ENCODE results near the gene AKR1C4.
"Not testable (repeated sequence)": the region's sequence is repeated elsewhere in the genome, so short reads cannot be mapped to it uniquely, and the experiment has no call there.

AKR1C4 gene

DNA sequence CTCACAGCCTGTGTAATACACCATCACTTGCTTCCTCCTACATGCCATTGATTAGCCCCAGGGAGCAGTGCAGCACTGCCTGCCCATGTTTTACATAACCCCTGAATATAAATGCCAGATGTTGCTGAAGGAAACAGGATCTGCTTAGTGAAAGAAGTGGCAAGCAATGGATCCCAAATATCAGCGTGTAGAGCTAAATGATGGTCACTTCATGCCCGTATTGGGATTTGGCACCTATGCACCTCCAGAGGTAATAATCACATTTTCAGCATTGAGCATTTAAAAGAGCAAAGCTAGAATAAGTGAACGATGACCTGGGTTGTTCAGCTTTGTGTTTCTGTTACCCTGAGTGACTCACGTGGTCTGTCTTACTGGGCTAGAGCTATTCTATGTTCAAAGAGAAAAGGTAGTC lies at the start of gene AKR1C4:
Gene AKR1C4, plus strand, starts transcription at position 136 of the 412 bp plus-strand sequence. Its CDS starts 31 bp downstream, at position 167.
- no peak for DNase-seq (ENCODE audit: low read depth, low spot score)

DNA sequence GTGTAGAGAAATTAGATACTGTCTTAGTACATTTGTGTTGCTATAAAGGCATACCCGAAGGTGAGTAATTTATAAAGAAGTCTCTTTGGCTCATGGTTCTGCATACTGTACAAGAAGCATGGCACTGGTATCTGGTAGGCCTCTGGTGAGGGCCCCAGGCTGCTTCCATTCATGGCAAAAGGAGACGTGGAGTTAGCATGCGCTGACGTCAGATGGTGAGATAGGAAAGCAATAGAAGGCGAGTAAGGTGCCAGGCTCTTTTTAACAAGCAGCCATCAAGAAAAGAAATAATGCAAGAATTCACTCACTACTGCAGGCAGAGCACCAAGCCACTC lies 49.8 kb upstream of the AKR1C4 start:
- no peak for DNase-seq (ENCODE audit: low read depth, low spot score)

DNA sequence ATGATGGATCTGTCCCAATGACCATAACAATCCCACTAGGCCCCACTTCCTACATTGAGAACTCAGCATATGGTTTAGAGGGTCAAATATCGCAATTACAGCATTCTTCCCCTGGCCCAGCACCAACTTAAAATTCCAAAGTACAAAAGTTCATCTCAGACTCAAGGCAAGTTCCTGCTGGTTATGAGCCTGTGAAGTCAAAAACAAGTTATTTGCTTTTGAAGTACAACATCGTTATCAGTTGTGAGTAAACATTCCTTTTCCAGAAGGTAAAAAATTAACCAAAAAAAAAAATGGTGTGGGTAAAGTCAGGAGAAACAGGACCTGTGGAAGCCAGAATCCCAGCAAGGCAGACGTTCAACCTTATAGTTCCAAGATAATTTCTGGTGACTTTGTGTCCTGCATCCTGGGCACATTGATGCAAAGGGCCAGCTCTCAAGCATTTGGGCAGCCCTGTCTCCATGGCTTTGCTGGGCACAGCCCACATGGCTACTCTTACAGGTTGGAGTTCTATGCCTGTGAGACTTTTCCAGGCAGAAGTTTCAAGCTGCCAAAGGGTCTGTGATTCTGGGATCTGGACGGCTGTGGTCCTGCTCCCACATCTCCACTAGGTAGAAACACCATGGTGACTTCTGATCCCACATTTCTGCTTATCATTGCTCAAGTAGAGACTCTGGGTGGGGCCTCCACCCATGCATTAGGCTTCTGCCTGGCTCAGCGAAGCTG lies 49.2 kb upstream of the AKR1C4 start:
- no peak for DNase-seq (ENCODE audit: low read depth, low spot score)

DNA sequence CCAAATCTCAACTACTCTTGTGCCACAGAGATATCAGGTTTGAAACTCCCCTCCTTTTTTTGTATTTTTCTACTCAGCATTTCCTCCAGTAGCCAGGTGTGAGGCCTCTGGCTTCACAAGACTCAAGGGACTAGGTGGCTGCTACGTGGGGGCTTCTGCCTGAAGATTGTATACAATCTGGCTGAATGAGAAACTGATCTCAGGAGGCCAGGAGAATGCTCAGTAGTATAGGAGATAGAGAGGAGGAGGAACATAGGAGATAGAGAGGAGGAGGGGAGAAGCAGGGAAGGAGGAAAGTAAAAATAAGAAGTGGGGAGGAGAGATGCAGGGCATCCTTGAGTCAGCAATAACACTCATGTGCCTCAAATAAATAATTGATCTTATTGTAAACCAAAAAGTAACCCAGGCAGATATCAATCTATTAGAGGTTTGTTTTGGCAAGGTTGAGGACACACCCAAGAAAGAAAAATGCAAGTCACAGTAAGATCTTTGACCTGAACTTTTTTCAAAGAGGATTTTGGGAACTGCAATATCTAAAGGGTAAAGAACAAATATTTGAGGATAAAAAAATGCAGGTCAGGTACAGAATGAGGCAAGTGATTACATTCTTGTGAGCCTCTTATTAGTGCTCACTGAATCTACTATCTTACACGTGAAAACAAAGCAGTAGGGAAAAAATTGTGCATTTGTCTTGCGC lies 48.5 kb upstream of the AKR1C4 start:
- no peak for DNase-seq (ENCODE audit: low read depth, low spot score)

DNA sequence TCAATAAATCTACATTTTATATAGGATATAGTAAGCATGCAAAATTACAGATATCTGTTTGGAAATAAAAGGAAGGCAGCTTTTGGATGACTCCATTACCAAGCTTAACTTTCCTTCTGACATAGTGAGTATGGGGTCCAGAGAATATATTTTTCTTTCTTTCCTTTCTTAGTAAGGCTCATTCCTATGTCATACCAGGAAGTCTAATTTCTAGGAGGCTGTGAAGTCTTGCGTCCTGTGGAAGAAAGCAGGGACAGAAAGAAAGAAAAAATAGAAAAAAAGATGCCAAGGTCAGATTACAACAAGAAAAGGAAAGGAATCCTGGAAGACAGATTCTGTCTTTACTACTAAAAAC lies 48.0 kb upstream of the AKR1C4 start:
- no peak for DNase-seq (ENCODE audit: low read depth, low spot score)

DNA sequence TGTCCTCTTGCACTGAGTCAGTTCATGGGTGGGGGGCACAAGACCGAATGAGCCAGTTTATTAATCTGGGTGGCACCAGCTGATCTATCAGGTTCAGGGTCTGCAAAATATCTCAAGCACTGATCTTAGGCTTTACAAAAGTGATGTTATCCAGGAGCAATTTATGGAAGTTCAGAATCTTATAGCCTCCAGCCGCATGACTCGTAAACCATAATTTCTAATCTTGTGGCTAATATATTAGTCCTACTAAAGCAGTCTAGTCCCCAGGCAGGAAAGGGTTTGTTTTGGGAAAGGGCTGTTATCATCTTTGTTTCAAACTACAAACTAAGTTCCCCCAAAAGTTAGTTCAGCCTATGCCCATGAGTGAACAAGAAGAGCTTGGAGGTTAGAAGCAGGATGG lies 45.6 kb upstream of the AKR1C4 start:
- DNase-seq (ENCODE audit: low read depth, low spot score), result no peak

DNA sequence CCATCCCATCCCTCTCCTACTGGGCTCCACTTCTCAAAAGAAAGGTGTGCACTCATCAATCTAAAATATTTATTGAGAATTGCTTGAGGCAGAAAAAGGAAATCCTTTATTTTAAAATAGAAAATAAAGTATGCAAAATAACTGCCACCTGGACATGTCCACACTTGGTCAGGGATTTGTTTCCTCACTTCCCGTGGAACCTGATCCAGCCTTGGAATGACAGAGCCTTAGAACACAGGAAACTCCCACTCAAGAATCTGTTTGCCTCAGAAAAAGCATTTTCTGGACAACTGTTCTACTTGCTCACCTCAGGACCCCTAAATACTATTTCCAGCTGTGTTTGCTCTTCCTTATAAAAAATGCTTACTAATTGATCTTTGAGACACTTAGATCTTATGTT lies 40.7 kb upstream of the AKR1C4 start:
- no peak for DNase-seq (ENCODE audit: low read depth, low spot score)

DNA sequence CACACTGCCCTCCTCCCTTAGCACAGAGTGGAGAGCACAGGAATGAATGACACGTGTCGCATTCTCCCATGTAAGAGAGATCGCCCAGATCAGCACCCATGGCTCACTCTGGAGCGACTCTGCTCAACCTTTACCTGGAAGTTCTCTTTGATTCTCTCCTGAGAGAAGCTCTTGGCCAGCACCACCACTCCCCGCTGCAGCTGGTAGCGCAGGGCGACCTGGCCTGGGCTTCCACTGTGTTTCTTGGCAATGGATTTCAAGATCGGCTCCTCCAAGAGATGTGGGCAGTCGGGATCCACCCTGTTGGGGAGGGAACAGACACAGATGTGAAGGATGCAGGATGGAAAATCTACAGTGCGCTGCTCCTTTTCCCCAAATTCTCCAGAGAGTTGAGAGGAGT lies 39.1 kb upstream of the AKR1C4 start:
- no peak for DNase-seq (ENCODE audit: low read depth, low spot score)

DNA sequence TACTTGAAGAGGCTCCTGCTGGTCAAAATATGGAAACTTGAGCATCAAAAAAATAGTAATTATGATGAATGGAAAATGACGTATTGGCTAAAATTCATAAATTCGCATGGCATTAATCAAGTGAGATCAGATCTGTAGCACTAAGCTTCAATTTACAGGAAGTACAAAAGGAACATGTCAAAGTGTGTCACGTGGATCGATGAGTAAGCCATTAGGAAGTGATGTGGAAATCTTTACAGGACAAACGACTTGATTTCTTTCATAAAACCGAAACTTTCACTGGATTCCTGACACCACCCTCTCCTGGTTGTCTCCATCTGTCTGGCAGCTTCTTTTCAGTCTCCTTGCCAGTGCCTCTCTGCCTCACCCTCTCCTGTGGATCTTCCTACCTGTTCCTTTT lies 37.5 kb upstream of the AKR1C4 start:
- no peak for DNase-seq (ENCODE audit: low read depth, low spot score)

DNA sequence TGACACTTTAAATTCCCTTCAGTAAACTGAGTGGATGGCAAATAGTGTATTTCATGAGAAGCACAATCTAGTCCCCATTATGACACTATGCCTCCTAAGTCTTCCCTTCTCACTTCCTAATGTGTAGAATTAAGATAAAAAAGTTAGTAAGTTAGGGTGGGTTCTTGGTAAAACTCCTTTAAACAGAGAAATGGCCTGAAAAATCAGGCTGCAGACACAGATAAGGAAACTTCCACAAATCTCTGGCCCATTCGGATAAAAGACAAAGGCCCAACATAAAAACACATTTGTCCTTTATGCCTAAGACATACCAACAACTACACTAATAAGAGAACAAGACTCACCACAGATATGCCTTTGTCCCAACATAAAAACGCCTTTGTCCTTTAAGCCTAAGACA lies 33.1 kb upstream of the AKR1C4 start:
- no peak for DNase-seq (ENCODE audit: low read depth, low spot score)

DNA sequence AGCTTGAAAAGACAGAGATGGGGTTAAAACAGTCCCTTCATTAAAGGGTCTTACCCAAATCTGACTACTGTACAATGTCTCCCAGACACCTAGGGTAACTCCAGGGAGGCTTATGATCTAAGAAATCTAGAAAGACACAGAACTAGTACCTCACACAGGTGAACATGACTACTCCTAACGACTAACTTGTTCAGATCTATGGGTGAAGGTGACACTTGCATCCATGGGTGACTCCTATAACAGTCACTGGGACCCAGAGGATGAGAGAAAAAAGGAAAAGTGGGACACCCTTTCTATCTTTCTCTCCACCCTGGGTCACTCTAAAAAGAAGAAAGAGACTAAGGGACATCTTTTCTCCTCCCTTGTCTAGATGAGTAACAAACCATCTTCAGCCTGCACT lies 30.9 kb upstream of the AKR1C4 start:
- DNase-seq (ENCODE audit: low read depth, low spot score), result no peak

DNA sequence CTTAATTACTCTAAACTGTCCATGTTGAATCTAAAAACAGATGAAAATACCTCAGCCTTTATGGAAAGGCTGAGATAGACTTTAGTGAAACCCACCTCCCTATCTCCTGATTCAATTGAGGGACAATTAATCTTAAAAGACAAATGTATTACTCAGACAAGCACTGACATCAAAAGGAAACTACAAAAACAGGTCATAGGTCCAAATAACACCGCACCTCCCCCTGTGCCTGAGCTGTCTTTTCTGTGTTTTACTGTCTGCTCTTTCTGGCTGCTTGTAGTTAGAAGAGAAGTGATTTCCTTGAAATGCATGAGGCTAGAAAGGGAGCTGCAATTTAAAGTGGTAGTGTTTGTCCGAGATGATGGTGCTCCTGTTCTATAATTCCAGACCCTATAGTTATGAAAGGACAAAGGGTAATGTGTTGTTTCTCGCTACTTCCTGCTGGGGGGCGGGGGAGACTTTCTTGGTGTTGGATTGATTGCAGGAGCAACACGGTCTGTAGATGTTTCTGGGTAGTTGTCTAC lies 27.7 kb upstream of the AKR1C4 start:
- no peak for DNase-seq (ENCODE audit: low read depth, low spot score)

DNA sequence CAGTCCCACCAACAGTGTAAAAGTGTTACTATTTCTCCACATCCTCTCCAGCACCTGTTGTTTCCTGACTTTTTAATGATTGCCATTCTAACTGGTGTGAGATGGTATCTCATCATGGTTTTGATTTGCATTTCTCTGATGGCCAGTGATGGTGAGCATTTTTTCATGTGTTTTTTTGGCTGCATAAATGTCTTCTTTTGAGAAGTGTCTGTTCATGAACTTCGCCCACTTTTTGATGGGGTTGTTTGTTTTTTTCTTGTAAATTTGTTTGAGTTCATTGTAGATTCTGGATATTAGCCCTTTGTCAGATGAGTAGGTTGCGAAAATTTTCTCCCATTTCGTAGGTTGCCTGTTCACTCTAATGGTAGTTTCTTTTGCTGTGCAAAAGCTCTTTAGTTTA lies 21.1 kb upstream of the AKR1C4 start:
- DNase-seq (ENCODE audit: low read depth, low spot score), result not testable (repeated sequence)

DNA sequence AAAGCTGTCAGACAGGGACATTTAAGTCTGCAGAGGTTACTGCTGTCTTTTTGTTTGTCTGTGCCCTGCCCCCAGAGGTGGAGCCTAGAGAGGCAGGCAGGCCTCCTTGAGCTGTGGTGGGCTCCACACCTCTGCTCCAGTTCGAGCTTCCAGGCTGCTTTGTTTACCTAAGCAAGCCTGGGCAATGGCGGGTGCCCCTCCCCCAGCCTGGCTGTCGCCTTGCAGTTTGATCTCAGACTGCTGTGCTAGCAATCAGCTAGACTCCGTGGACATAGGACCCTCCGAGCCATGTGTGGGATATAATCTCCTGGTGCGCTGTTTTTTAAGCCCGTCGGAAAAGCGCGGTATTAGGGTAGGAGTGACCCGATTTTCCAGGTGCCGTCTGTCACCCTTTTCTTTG lies 16.1 kb upstream of the AKR1C4 start:
- not testable (repeated sequence) for DNase-seq (ENCODE audit: low read depth, low spot score)

DNA sequence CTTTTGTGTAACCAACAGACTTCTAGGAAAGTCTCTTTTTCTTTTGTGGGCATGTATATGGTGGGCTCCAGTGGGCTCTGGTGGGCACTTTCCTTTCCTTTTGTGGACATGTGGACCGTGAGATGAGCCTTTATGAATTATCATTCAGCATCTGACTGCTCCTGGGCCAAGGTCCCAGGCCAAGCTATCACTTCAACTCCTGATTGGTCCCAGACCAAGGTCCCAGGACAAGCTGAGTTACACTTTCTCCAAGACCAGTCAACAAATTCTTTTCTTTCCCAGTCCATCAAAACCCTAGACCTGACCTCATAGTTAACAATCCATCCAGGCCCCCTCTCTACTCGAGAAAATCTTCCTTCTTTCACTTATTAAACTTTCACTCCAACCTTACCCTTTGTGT lies 12.7 kb upstream of the AKR1C4 start:
- DNase-seq (ENCODE audit: low read depth, low spot score), result no peak

DNA sequence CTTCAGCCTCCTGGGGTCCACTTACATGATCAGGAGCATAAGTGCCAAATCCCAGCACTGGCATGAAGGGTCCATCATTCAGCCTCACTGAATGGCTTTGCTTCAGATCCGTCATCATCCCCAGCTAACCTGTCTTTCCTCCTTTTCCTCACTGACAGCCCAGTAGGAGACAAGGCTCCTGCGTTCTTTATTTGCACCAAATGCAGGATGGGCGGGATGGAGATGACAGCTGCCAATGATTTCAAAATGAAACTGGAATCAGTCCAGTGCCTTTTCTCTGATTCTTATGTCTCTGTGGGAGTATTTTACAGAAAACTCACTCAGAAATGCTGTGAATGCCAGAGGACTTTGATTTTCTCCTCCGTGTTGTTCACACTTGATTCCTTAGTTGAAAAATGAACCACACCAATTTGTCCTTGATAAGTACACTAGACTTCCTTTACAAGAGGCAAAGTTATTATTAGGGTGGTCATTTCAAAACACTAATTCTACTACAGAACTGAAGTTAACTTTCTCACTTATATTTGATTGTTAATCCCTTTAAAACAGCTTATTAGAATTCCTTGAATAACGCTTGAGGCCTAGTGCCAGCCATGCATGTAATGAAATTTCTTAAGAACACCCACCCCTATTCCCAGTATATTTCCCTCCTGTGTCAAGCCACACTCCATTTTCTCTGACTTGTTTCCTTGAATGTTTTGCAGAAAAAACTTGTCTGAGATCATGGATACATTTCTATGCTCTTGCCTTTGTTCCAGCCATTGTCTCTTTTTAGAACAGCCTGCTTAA lies 11.5 kb upstream of the AKR1C4 start, which contains the start of gene AKR1C8:
Gene AKR1C8, minus strand, starts transcription at position 164 of the 789 bp plus-strand sequence. Its CDS starts 46 bp downstream, at position 118.
- no peak for DNase-seq (ENCODE audit: low read depth, low spot score)

DNA sequence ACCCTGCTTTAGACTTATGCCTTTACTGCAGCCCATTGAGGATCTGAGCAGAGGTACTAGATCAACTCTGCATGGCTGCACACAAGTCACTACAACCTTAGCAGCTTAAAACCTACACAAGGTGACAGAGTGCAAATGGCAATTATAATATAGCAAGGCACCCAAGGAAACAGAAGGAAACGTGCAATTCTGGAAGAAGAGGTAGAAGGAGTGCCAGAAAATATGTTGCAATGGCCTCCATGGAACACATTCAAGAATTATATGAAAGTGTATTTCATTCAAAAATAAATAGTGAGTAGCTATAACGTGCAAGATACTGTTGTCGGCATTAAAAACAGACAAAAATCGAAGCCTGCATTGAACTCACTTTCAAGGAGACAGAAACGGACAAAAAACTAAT lies 8.8 kb upstream of the AKR1C4 start:
- no peak for DNase-seq (ENCODE audit: low read depth, low spot score)

DNA sequence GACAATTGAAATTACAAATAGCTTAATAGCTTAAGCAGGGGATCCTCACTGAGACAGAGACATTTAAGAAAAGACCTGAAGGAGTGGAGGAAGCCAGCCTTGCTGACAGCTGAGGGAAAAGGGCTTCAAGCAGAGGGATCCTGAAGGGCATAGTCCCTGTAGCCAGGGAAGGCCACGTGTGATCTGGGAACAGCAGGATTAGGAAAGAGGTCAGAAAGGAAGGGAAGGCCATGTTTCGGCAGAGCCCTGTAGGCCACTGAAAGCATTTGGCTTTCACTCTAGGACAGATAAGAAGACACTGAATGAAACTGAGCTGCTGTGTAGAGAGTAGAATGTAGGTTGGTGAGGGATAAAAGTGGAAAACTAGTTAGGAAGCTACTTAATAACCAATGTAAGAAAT lies 8.3 kb upstream of the AKR1C4 start:
- no peak for DNase-seq (ENCODE audit: low read depth, low spot score)

DNA sequence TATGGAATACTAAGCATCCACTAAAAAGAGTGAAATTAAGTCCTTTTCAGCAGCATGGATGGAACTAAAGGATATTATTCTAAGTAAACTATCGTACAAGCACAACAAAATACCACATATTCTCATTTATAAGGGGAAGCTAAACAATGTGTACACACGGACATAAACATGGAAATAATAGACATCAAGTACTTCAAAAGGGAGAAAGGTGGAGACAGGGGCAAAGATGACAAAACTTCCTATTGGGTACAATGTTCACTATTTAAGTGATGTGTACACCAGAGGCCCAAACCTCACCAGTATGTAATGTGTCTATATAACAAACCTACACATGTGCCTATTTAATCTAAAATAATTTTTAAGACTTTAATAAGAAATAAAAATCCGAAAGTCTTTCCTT lies 2.2 kb upstream of the AKR1C4 start:
- DNase-seq (ENCODE audit: low read depth, low spot score), result no peak

DNA sequence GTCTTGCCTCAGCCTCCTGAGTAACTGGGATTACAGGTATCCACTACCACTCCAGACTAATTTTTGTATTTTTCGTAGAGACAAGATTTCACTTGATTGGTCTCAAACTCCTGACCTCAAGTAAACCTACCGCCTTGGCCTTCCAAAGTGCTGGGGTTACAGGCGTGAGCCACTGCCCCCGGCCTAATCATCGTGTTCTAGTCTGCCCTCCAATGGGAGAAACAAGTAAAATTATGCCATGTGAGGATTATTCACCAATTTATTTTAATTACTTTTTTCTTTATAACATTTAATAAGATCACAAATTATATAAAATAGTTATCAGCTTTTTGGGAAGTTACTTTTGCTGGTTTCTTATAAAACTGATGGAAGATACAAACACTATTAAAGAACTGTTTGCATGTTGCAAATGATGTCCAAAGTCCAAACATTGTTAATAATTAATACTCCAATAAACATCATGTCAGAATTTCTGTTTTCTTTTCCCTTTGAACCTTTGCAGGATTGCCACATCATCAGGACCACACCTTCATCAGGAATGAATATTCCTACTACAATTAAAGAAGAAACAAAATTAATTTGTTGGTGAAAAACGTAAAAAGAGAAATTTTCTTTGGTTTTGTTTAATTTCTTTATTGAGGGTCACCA lies 786 bp upstream of the AKR1C4 start:
- DNase-seq (ENCODE audit: low read depth, low spot score), result no peak

DNA sequence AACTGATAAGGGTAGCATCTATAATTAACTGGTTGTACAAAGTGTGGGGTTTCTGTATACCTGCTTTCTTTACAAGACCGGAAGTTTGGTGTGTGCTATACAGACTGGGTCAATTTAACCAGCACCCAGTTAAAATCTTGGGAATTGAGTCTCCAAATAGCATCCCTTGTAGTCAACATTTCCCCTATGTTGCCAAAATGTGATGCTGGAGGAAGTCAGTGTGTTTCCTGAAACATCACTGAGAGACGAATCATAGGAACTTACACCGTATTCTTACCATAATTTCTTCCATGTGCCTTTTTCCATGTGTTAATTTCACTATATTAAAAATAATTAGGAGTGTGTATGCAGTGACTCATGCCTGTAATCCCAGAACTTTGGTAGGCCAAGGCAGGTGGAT lies 1.7 kb downstream of the AKR1C4 start:
- DNase-seq (ENCODE audit: low read depth, low spot score), result no peak

DNA sequence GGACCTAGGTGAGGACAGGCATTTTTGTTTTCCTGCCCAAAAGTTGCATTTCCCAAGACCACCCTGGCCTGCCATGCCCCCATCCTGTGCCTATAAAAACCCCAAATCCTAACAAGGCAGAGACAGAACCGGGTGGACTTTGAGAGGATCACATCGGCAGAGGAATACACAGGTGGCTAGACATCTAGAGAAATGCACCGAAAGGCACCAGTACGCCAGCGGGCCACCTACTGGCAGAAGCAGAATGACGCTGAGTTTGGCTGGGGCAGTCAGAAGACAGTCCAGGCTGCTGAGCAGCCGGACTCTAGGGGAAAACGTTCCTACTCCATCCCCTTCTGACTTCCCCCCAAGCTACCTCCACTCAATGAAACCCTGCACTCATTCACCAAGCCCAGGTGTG lies 2.8 kb downstream of the AKR1C4 start:
- no peak for DNase-seq (ENCODE audit: low read depth, low spot score)
